Stomach (tissue), 9 donors: ENCODE results near the gene BACE1-AS. TPM values are rescaled to one million over a fixed set of nuclear protein-coding genes. Genes with fewer than 3 reads are reported as not detected.

Source experiments
- DNase-seq, 2 donors: peaks; one replicate each; pipeline versions ENCODE4 v3.0.0 to v3.0.0-alpha.2; 2013 to 2019
- H3K27ac ChIP-seq, 5 donors: fragments of 200-600 bp in 4 of 5; sonication (generic) in 4 of 5; one replicate each; pipeline ENCODE4 v1.5.1; 2013 to 2019; ENCODE audit warnings: mild to moderate bottlenecking in 1 of 5, moderate library complexity in 1 of 5
- H3K27me3 ChIP-seq, 3 donors: fragments of 200-600 bp; sonication (generic); one replicate each; pipeline ENCODE4 v1.5.1; 2017 to 2019; ENCODE audit warnings: mixed run types in 1 of 3
- H3K36me3 ChIP-seq, 4 donors: fragments of 200-600 bp; sonication (generic); 1 replicate in 3 of 4; 2 replicates in 1 of 4; pipeline ENCODE4 v1.5.1; 2016 to 2019
- H3K4me1 ChIP-seq, 4 donors: fragments of 200-600 bp; sonication (generic); one replicate each; pipeline ENCODE4 v1.5.1; 2016 to 2019
- H3K4me3 ChIP-seq, 4 donors: fragments of 200-600 bp; sonication (generic) in 3 of 4; one replicate each; pipeline ENCODE4 v1.5.1; 2016 to 2019; ENCODE audit warnings: mild to moderate bottlenecking in 1 of 4
- H3K9me3 ChIP-seq, 4 donors: fragments of 200-600 bp; sonication (generic); one replicate each; pipeline ENCODE4 v1.5.1; 2016 to 2019
- EP300 ChIP-seq: sonication (generic); formaldehyde crosslinking; IDR thresholded peaks from one replicate; pipeline ENCODE4 v1.6.1; 2017; ENCODE audit warnings: antibody characterized with exemption
- POLR2A ChIP-seq, 4 donors: fragments of 450-650 bp; IDR thresholded peaks; one replicate each; pipeline ENCODE4 v1.6.1; 2016; ENCODE audit warnings: antibody characterized with exemption in 4 of 4, control low read depth in 2 of 4, mild to moderate bottlenecking in 1 of 4, moderate library complexity in 1 of 4
- POLR2AphosphoS5 ChIP-seq, 3 donors: sonication (generic); formaldehyde crosslinking; IDR thresholded peaks; one replicate each; pipeline ENCODE4 v1.6.1; 2016; ENCODE audit warnings: antibody characterized with exemption in 3 of 3
- WGBS, 5 donors: extraction: QIAGEN DNeasy Blood & Tissue Kit in 3 of 5; methylation state at CpG; one replicate each; pipeline versions ENCODE4 v1.1.5 to v1.1.7; 2013 to 2018; 5-methylcytosine and 5-hydroxymethylcytosine counted together
- intact Hi-C: fragments of 100-400 bp; cut with DNase I; formaldehyde crosslinking; loops from one replicate; pipeline ENCODE4 v1.15.1; 2023; ENCODE audit warnings: low total_unique reads
- polyA plus RNA-seq, 3 donors: library from polyadenylated mRNA; stranded (reverse); fragments of 200-250 nt; gene quantifications; one replicate each; pipeline ENCODE4 v1.2.3, GENCODE V29; 2013
- total RNA-seq, 5 donors: library from RNA; depleted of rRNA; stranded (reverse); fragments of >200 nt; gene quantifications; one replicate each; pipeline versions ENCODE4 v1.1.0 to v1.2.3, GENCODE V29; 2014 to 2016
- TF ChIP-seq, protein P1 (sequence below), 7 experiments: fragments of 450-650 bp in 4 of 7; fragments of 200-600 bp in 3 of 7; sonication (generic) in 3 of 7; IDR thresholded peaks; one replicate each; pipeline ENCODE4 v1.5.1; 2016 to 2019; ENCODE audit warnings: antibody characterized with exemption in 7 of 7, control low read depth in 2 of 7, mild to moderate bottlenecking in 1 of 7
- donor health status: healthy with polysubstance abuse.
- donor health status: Bipolar disorder and iron deficiency.
- donor health status: healthy.

The BACE1-AS gene
- total and polyA plus RNA-seq, 8 donors = 1.5 to 8.0 (median 4.8) TPM

DNA sequence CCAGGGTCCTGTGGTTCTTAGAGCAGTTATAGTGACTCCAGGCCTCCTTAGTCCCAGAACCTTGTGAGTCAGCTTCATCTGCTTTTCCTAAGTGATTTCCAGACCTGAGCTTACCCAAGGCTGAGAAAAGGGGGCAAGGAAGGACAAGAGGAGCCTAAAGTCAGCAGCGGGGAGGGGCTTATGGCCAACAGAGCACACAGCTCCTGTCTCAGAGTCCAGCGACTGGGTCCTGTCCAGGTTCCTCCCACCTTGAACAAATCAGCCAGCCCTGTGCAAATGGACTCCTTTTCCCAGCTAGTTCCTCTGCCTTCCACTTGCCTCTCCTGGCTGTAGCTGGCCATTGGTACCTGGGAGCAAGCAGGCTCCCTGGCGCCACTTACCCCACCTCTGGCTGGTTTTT, 14.0 kb downstream of the BACE1-AS start:
- Histone ChIP-seq H3K4me1 (peaks cover 5 to 12% (median 9%) of the 10 kb centered on the region in 4 donors), H3K36me3 (peaks cover 0 to 14% (median 0%) of the 10 kb centered on the region in 4 donors), H3K27me3 (no peaks in the 10 kb centered on the region), H3K9me3 (no peaks in the 10 kb centered on the region), H3K4me3 (no peak overlapping the region), H3K27ac (no peak overlapping the region)
- DNase-seq = no peak
- intact Hi-C loops = no loop called here
- TF ChIP-seq, protein P1, sequence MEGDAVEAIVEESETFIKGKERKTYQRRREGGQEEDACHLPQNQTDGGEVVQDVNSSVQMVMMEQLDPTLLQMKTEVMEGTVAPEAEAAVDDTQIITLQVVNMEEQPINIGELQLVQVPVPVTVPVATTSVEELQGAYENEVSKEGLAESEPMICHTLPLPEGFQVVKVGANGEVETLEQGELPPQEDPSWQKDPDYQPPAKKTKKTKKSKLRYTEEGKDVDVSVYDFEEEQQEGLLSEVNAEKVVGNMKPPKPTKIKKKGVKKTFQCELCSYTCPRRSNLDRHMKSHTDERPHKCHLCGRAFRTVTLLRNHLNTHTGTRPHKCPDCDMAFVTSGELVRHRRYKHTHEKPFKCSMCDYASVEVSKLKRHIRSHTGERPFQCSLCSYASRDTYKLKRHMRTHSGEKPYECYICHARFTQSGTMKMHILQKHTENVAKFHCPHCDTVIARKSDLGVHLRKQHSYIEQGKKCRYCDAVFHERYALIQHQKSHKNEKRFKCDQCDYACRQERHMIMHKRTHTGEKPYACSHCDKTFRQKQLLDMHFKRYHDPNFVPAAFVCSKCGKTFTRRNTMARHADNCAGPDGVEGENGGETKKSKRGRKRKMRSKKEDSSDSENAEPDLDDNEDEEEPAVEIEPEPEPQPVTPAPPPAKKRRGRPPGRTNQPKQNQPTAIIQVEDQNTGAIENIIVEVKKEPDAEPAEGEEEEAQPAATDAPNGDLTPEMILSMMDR (IDR thresholded peaks at IDR 0.05) = no peak
- no peak for TF ChIP-seq POLR2A (IDR thresholded peaks at IDR 0.05)
- TF ChIP-seq EP300 = no peak
- TF ChIP-seq POLR2AphosphoS5 (IDR thresholded peaks at IDR 0.05) = no peak
- 86 to 92% (median 88%) methylated on average over 3 of the region's 3 CpGs for WGBS, 5 donors

DNA sequence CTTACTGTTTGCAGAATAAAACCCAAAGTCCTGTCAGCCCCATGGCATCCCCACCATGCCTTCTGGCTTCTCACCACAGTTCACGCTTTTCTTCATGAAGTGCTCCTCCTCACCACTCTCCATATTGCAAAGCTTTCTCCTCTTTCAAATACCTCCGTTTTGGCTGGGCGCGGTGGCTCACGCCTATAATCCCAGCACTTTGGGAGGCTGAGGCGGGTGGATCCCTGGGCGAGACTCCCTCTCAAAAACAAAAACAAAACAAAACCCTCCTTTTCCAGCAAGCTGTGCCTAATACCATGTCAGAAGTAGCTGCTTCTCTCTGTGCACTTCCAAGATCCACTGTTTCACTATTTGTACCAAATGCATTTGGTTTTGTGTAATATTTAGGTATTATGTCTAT, 18.2 kb downstream of the BACE1-AS start:
- no peaks in the 10 kb centered on the region for H3K27me3 ChIP-seq
- intact Hi-C loops = no loop called here

DNA sequence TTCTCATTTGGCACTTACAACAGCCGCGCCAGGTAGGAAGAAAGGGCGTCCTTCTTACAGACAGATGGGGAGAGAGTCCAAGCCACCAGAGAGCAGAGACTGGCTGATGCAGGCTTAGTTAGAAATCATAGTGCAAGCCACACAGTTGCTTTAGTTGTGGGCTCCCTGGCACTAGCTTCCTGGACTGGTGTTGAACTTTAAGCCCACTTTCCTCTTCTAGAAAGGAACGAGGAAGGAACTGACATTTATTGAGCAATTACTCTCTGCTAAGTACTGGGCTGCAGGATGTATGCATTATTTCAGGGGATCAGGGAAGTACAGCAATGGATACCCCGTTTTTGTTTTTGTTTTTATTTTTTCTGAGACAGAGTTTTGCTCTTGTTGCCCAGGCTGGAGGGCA, 21.9 kb downstream of the BACE1-AS start:
- Histone ChIP-seq H3K4me3 (no peak overlapping the region), H3K9me3 (no peaks in the 10 kb centered on the region), H3K27me3 (no peaks in the 10 kb centered on the region), H3K27ac (no peak overlapping the region), H3K36me3 (no peaks in the 10 kb centered on the region), H3K4me1 (peaks cover 19 to 34% (median 26%) of the 10 kb centered on the region in 4 donors)
- intact Hi-C loops = loop anchor here (10.0 kb wide), 1 partner anchor 78 kb away; the partner anchor contains the start of genes PCSK7 and RNF214
- DNase-seq = no peak
- TF ChIP-seq POLR2A (IDR thresholded peaks at IDR 0.05) (no peak), EP300 (no peak), POLR2AphosphoS5 (IDR thresholded peaks at IDR 0.05) (no peak)
- TF ChIP-seq, protein P1 (IDR thresholded peaks at IDR 0.05) = no peak
- WGBS, 5 donors = 75 to 86% (median 86%) methylated on average over 5 of the region's 5 CpGs

More for the DNA sequence above, 18.2 kb downstream of the BACE1-AS start:
- Histone ChIP-seq H3K27ac (no peak overlapping the region), H3K4me1 (peaks cover 5 to 9% (median 8%) of the 10 kb centered on the region in 4 donors), H3K9me3 (no peaks in the 10 kb centered on the region), H3K4me3 (no peak overlapping the region), H3K36me3 (peaks cover 0 to 14% (median 0%) of the 10 kb centered on the region in 4 donors)
- WGBS, 5 donors = 84 to 97% (median 95%) methylated on average over 7 of the region's 7 CpGs
- TF ChIP-seq POLR2A (IDR thresholded peaks at IDR 0.05) (no peak), POLR2AphosphoS5 (IDR thresholded peaks at IDR 0.05) (no peak), EP300 (no peak)
- TF ChIP-seq, protein P1 (IDR thresholded peaks at IDR 0.05) = no peak
- no peak for DNase-seq

DNA sequence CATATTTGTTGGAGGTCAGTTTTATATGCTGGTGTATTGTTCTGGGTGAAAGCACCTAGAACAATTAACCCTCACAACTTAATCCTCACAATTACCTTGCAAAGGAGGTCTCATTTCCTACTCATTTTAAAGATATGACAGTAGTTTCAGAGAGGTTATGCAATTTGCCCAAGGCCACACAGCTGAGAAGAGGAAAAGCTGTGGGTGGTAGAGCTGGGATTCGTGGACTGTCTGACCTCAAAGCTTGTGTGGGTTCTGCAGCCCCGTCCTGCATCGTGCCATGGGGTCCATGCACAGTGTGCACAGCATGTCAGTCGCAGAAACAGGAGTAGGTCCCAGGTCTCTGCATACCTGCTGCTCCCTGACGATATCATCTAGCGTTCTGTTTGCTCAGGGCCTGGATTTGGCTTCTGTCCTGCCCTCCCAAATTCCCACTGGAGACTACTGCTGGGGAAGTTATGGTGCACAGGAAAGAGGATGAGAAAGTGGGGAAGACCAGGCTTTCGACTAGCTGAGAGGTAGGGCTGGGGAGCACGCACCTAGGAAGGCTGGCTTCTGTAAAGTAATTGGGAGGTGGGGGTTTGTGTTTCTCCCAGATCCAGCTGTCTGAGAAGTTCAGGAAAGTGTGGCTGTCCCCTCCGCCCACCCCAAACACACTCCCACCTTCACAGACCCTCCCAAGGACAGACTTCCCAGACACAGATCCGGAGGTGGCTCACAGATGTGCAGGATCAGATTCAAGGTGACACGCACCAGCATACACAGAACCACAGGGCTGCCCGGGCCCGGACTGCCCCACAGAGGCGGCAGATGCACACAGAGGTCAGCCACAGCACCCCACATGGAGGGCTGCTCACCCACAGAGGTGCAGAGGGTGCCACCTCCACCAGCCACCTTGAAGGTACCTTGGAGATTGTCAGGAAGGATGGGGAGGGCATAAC, 23.0 kb downstream of the BACE1-AS start:
- Histone ChIP-seq H3K9me3 (no peaks in the 10 kb centered on the region), H3K4me1 (peaks cover 19 to 34% (median 26%) of the 10 kb centered on the region in 4 donors), H3K27ac (no peak overlapping the region), H3K4me3 (peak overlapping the region in 3 of 4 donors; percentile 77 to 91 (median 84)), H3K27me3 (no peaks in the 10 kb centered on the region), H3K36me3 (no peaks in the 10 kb centered on the region)
- intact Hi-C loops = loop anchor here (10.0 kb wide), 1 partner anchor 79 kb away; the partner anchor contains the start of genes PCSK7 and RNF214
- DNase-seq = no peak
- TF ChIP-seq POLR2A (IDR thresholded peaks at IDR 0.05) (no peak), POLR2AphosphoS5 (IDR thresholded peaks at IDR 0.05) (no peak), EP300 (no peak)
- TF ChIP-seq, protein P1 (IDR thresholded peaks at IDR 0.05) = no peak
- WGBS, 5 donors = 49 to 72% (median 56%) methylated on average over 12 to 14 of the region's 14 CpGs
